Measurements from ENCODE around the gene CYBA.

DNA sequence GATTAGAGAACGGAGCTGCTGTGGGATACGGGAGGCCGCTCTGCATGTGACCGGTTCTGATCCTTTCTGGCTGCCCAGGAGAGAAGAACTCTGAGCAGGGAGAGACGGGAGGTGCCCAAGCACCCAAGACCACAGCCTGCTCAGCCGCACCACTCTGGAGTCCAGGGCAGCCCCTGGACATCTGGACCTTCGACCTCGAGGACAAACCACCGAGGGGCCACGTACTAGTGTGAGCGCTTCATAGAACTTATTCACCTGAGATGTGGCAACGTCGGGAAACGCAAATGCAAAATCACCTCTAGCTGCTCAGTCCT, 49.4 kb upstream of the CYBA start:
- no peak for TF ChIP-seq CTCF (IDR thresholded peaks at IDR 0.05; ENCODE audit: low read depth, low read length)
- TF ChIP-seq EZH2phosphoT487 (IDR thresholded peaks at IDR 0.05; ENCODE audit: low read depth): no peak

Measured in OCI-LY3 (cell line).